DMS79 (cell line): ENCODE results near the gene TASP1.
"Not testable (repeated sequence)": the region's sequence is repeated elsewhere in the genome, so short reads cannot be mapped to it uniquely, and the experiment has no call there.

Experiments used
- DNase-seq: peaks from one replicate; lab custom pipeline; 2025; lab: John Stamatoyannopoulos, UW

TASP1 gene

GRCh38 chr20:13648291-13649228, 9.8 kb upstream of the TASP1 start:
- no peak for DNase-seq

- no peak for DNase-seq
Measured at GRCh38 chr20:13644010-13644409, 5.3 kb upstream of the TASP1 start.

- no peak for DNase-seq
Measured at GRCh38 chr20:13639150-13639497, 392 bp upstream of the TASP1 start.

- no peak for DNase-seq
Measured at GRCh38 chr20:13638162-13638495, 603 bp downstream of the TASP1 start.

GRCh38 chr20:13632431-13632830, 6.3 kb downstream of the TASP1 start:
- DNase-seq, result no peak

- not testable (repeated sequence) for DNase-seq
Measured at GRCh38 chr20:13627525-13627924, 11.2 kb downstream of the TASP1 start.

- no peak for DNase-seq
Measured at GRCh38 chr20:13626724-13627123, 12.0 kb downstream of the TASP1 start.

- no peak for DNase-seq
Measured at GRCh38 chr20:13625304-13625979, 13.3 kb downstream of the TASP1 start.

- not testable (repeated sequence) for DNase-seq
Measured at GRCh38 chr20:13619415-13619814, 19.3 kb downstream of the TASP1 start.

- not testable (repeated sequence) for DNase-seq
Measured at GRCh38 chr20:13618456-13618855, 20.3 kb downstream of the TASP1 start.

- not testable (repeated sequence) for DNase-seq
Measured at GRCh38 chr20:13617585-13617984, 21.1 kb downstream of the TASP1 start.

GRCh38 chr20:13616713-13617112, 22.0 kb downstream of the TASP1 start:
- DNase-seq, result not testable (repeated sequence)

- no peak for DNase-seq
Measured at GRCh38 chr20:13613917-13614316, 24.8 kb downstream of the TASP1 start.

GRCh38 chr20:13611611-13612125, 27.1 kb downstream of the TASP1 start:
- no peak for DNase-seq

- DNase-seq, result no peak
Measured at GRCh38 chr20:13610184-13610583, 28.5 kb downstream of the TASP1 start.

- DNase-seq, result no peak
Measured at GRCh38 chr20:13608066-13608465, 30.7 kb downstream of the TASP1 start.

- DNase-seq, result not testable (repeated sequence)
Measured at GRCh38 chr20:13593423-13593822, 45.3 kb downstream of the TASP1 start.

- DNase-seq, result no peak
Measured at GRCh38 chr20:13588049-13588448, 50.7 kb downstream of the TASP1 start.

GRCh38 chr20:13587370-13587769, 51.4 kb downstream of the TASP1 start:
- DNase-seq, result no peak

GRCh38 chr20:13586133-13586532, 52.6 kb downstream of the TASP1 start:
- no peak for DNase-seq

GRCh38 chr20:13581451-13581850, 57.3 kb downstream of the TASP1 start:
- no peak for DNase-seq

- no peak for DNase-seq
Measured at GRCh38 chr20:13580707-13581106, 58.0 kb downstream of the TASP1 start.

- no peak for DNase-seq
Measured at GRCh38 chr20:13574071-13574470, 64.7 kb downstream of the TASP1 start.
